Posterior cingulate gyrus (tissue), 11 donors: ENCODE data around the gene IPO9.
"Not testable (repeated sequence)": the region's sequence is repeated elsewhere in the genome, so short reads cannot be mapped to it uniquely, and the experiment has no call there.

Experiments
- DNase-seq, 10 donors: peaks; one replicate each; pipeline versions ENCODE4 v3.0.0 to v3.0.0-alpha.2; 2020 to 2021; ENCODE audit warnings: mixed read lengths in 3 of 10
- intact Hi-C: fragments of 100-400 bp; cut with DNase I; formaldehyde crosslinking; loops from one replicate; pipeline ENCODE4 v1.15.1; 2023

Gene IPO9

DNA sequence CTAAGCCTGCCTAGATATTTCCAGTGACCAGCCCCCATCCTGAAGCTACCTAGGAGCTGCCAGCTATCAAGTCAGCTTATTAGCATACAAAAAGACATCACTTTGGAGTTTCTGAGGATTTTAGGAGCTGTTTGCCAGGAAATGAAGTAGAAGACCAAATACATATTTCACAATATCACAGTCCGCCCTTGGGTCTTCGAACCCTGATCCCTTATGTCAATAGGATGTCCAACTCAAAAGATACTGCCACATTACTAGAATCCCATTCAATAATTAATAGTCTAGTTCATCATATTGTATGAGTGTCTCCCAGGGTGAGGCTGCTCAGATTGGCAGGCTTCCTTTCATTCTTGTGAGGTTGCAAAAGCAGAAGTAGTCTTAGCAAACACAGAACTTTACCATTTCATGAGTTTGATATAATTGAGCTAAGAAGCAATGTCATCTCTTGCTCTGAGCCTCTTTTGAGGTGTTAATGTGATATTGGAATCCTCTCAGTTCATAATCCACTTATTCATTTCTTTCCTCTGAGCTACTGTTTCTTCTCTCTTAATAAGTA lies 13.6 kb downstream of the IPO9 start:
- intact Hi-C loops, result no loop called here

DNA sequence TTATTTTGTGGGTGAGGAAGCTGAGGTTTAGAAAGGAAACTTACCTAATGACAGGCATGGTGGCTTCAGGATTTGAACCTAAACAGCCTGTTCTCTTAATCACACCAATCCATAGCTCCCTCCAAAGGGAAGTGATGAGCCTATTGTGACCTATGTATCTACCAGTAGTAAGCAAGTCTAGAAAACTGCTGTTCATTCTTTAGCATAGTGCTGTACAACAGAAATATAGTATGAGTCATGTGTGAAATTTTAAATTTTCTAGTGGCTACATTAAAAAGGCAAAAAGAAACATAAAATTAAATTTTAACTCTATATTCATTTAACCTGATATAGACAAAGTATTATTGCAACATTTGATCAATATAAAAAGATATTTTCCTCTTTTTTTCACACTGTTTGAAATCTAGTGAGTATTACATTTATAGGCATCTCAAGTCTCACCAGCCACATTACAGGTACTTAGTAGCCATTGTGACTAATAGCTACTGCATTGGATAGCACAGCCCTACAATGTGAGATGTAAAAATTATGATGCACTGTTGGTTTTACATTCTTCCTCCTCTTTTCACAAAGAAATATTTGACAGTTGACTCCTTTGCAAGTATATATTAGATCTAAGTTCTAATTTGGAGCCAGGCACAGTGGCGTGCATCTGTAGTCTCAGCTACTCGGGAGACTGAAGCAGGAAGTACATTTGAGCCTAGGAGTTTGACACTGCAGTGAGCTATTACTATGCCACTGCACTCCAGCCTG lies 16.6 kb downstream of the IPO9 start:
- intact Hi-C loops, result no loop called here
- no peak for DNase-seq

More for the DNA sequence above, 13.6 kb downstream of the IPO9 start:
- DNase-seq, result no peak

DNA sequence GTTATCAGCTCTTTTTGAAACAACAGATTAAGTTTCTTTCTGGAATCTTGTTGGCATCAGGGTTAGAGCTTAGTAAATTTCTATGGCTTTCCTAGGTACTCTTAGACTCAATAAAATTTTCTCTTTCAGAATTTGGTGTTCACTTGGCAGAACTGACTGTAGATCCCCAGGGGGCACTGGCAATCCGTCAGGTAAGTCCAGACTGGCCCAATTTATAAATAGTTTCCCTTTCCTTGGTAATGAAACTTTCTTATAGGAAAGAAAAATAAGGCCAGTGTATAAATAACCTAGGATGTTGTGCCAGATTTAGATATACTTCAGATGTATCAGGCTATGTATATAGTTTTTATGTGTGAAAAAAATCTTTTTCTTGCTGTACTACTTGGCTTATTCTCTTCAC lies 18.2 kb downstream of the IPO9 start:
- no peak for DNase-seq
- intact Hi-C loops, result no loop called here

DNA sequence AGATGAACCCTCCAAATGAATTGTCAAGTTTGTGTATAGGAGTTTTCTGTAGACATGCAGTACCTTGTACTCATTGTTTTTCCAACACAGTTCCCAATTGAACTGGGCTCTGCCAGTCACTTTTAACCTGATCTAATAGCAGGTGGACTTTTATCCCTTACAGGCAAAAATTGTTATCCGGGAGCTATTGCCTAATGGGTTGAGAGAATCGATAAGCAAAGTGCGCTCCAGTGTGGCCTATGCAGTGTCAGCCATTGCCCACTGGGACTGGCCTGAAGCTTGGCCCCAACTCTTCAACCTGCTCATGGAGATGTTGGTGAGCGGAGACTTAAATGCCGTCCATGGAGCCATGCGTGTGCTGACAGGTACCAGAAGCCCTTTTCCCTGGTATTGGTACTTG lies 19.3 kb downstream of the IPO9 start:
- no peak for DNase-seq

DNA sequence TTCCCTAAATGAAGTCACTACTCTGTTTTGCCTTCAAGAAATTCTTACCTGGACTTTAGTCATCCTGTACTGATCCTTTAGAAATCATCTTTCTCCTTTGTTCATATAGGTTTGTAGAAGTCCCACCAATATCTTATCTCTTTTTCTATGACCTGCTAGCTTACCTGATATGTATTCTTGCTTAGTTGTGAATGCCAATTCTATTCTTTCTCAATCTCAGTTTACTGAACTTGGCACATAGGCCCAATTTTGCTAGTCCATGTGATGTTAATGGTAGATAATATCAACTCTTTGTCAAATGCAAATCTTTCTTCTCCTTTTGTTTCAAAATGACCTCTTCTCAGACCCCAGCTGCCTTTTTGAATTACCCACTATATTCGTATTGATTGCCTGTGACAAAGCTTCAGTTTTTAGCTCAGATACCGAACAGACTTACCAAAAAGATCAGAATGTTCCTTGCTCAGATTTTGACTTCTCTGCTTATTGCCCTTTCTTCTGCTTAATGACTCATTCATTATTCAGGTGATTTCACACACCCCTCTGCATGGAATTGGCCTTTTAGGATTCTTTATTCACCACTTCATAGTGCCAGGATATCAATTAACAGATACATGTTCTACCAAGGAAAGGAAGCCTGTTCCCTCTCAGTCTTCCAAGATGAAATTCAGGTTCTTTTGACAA lies 20.6 kb downstream of the IPO9 start:
- no peak for DNase-seq
- intact Hi-C loops, result no loop called here

More for the DNA sequence above, 19.3 kb downstream of the IPO9 start:
- intact Hi-C loops, result no loop called here

DNA sequence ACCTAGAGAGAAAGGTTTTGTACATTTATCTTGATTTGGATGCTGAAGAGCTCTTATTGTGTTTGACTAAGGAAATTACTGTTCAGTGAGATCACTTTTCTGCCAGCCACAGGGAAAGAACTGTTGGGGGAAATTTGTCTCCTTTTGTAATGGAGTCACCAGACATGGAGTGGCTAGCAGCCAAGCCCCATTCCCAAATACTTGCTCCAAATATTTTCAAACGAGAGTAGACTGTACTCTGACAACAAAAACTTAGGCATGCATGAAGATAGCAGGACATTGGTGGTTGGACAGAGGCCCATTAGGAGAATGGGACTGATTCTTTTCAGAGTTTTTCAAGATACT lies 21.1 kb downstream of the IPO9 start:
- DNase-seq, result no peak
- intact Hi-C loops, result no loop called here

DNA sequence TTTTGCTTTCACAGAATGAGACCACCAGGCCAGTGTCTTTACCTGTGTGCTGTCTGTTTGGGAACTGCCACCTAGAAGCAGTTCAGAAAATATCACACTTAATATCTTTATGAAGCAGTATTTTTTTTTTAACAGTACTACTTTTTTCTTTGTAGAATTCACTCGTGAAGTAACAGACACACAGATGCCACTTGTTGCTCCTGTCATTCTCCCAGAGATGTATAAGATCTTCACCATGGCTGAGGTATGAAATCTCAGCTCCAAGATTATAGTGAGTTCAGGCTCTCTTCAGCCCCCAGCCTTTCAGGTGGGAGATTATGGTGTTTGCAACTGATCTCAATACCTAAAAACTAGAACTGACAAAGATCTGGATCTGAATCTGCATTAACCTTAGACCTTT lies 23.0 kb downstream of the IPO9 start:
- DNase-seq, result no peak
- intact Hi-C loops, result no loop called here

DNA sequence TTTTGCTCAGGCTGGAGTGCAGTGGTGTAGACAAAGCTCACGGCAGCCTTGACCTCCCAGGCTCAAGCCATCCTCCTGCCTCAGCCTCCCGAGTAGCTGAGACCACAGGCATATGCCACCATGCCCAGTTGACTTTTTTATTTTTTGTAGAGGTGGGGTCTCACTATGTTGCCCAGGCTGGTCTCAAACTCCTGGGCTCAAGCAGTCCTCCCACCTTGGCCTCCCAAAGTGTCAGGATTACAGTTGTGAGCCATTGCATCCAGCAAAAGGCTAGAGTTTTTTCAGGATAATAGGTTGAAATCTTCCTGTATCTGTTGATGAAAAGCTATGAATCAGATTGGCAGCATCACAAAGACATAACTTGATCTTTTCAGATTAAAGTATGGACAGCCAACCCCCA lies 27.8 kb downstream of the IPO9 start:
- intact Hi-C loops, DNase-seq: not testable (repeated sequence)

DNA sequence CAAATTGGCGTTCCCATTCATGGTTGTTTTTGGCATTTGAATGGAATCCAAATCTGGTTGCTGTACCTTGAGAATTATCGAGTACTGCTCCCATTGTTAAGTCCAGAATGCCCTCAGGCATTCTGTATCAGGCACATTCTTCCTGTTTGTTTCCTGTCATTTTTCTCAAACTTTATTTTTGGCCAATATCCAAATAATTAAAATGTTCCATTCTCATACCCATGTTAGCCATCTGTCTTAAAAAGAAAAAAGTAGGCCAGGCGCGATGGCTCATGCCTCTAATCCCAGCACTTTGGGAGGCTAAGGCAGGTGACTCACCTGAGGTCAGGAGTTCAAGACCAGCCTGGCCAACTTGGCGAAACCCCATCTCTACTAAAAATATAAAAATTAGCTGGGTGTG lies 30.5 kb downstream of the IPO9 start:
- no peak for DNase-seq
- intact Hi-C loops, result no loop called here

DNA sequence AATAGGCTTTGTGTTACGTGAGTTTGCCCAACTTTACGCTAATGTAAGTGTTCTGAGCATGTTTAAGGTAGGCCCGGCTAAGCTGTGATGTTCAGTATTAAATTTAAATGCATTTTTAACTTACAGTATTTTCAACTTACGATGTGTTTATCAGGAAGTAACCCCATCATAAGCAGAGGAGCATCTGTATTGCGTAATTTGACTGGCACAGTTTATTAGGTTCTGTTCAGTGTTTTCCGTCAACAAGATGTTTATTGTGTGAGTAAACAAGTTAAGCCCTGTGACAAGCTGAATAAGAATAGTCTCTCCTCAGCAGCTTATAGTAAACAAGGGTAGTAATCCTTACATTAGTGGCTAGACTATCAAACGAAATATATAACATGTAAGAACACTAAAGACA lies 32.5 kb downstream of the IPO9 start:
- DNase-seq, result no peak
- intact Hi-C loops, result no loop called here

DNA sequence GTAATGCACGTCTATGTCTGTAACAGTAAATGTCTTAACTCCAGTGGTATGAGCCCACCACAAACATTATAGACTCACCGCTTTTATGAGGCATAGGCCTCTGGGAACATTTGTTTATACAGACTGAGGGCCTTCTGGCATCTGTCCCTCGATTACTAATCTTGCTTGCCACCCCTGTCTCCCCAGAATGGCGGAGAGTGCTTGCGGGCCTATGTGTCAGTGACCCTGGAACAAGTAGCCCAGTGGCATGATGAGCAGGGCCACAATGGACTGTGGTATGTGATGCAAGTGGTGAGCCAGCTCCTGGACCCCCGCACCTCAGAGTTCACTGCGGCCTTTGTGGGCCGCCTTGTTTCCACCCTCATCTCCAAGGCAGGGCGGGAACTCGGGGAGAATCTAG lies 41.4 kb downstream of the IPO9 start:
- peak in 1 of 10 donors; percentile 61 for DNase-seq
- intact Hi-C loops, result no loop called here

DNA sequence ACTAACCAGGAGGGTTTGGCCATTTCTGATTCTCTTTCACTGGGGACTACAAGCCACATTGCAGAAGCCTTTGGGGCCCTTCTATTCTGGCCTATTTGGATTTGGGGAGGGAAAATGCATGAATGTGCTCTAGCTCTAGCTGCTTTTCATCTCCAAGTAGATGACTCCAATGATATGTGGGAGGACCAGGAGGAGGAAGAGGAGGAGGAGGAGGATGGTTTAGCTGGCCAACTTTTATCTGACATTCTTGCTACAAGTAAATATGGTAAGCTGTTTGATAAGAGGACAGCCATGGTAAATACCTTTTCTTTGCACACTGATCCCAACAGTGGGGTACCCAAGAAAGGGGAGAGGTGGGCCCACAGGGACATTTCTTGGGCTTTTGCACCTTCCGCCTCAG lies 45.7 kb downstream of the IPO9 start:
- intact Hi-C loops, result loop anchor here (5.0 kb wide), 1 partner anchor 42 kb away; no protein-coding TSS in a partner anchor
- DNase-seq, result no peak

DNA sequence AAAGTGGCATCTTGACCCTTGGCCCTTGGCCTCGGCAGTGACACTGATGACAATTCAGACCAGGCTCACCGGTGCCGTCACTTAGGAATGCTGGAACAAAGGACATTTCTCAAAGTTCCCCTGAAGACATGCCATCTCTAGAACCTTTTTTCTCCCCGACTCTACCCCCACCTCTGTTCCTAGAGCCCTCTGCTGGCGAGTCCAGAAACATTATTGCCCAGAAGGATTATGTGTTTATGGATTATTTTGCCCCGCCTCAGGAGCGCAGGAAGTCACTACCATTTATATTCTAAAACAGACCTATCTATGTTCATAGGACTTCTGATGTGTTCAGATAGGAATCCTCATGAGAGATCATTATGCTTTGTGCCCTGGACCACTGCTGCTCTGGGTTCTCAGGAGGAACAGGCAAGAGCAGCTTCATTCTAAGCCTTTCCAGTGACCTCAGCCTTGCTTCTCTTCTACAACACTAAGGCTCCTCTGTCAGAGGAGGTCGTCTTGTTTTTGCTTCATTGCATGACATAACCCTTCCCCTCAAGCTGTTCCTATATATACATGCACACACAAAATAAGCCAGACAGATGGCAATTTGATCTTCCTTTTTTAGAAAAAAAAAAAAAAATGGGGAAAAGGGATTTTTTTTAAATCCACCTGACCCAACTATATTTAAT lies 47.3 kb downstream of the IPO9 start:
- intact Hi-C loops, result loop anchor here (5.0 kb wide), 1 partner anchor 44 kb away; no protein-coding TSS in a partner anchor

DNA sequence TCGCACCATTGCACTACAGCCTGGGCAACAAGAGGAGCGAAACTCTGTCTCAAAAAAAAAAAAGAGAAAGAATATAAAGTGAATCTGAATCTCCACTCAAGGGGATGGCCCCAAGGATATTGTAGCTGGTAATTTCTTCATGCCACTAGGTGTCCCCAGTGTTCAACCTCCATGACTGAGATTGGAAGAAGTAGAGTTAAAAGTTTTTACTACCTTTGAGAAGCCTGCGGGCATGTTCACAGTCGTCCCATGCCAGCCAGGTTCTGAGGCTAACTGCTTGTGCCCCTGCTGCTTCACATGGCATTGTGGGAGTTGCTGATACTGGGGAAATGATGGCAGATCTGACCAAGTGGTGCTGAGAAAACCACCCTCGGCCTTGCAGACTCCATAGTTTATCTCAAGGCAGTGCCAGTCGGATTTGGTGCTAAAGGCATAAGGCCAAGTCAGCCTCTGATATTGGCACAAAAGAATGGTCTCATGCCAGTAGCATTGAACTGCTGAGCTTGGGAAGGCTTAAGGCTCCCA lies 49.0 kb downstream of the IPO9 start:
- intact Hi-C loops, result loop anchor here (1.0 to 5.0 kb wide), 2 partner anchors 46 to 94 kb away; no protein-coding TSS in a partner anchor
- DNase-seq, result peak in 3 of 10 donors; percentile 41 to 76 (median 43)

More for the DNA sequence above, 47.3 kb downstream of the IPO9 start:
- peak in 1 of 10 donors; percentile 70 for DNase-seq

DNA sequence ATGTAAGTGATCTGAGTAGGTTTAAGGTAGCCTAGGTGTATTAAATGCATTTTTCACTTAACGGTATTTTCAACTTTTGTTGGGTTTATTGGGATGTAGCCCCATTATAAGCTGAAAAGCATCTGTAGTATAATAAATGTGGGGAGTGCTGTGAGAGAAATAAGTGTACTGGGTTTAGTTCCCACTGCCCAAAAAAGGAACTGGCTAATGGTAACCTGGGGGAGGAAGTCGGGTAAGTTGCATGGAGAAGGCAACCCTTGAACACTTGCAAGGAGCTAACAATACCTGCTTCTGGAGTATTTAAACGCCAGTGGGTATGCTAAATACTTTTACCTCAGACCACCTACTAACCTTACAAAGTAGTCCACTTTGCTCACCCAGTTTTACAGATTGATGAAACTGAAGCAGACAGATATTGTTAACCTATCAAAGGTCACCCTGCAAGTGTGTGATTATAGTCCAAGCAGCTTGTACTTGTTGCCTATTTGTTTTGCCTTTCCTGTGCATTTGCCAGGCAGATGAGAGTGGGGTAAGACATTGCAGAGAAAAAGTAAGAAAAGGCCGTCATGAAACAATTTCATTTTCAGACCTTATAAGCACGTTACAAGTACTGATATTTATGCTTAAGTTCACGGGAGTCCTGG lies 52.1 kb downstream of the IPO9 start:
- no peak for DNase-seq
- intact Hi-C loops, result no loop called here

DNA sequence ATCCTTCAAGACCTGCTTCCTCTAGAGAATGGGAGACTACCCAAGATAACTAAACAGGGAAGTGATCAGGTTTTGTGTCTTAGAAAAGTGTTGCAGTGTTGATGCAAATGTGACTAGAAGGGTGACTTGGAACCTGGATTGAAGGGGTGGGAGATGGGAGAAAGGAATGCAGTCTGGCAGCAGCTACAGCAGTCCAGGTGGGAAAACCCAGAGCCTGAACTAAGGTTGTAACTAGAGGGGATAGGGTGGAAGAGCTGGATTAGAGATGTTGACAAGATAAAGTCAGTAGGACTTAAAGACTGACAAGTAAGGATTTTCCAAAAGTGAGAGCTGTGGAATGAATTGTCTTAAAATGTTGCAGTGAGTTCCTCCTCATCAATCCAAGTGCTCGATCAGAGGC lies 52.7 kb downstream of the IPO9 start:
- intact Hi-C loops, result no loop called here
- DNase-seq, result no peak

DNA sequence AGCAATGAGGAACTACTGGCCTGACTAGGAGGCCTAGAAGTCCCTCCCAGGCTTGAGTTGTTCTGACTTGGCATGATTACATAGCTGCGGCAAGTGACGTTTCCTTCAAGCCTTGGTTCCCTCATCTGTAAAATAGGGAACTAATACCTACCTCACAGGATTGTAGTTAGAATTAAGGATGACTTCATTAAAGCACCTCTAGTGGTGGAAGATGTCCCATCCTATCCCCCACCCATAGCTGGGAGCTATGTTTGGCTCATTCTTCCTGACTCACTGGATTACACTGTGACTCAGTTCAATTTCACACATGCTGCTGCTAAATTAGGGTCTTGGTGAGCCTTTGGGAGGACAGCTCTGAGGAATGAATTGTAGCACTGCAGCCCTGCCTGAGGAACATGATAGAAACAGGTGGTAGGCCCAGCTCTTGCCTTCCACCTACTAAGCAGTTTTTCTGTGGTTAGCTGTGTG lies 53.7 kb downstream of the IPO9 start:
- peak in 2 of 10 donors; percentile 36 to 83 for DNase-seq
- intact Hi-C loops, result no loop called here

DNA sequence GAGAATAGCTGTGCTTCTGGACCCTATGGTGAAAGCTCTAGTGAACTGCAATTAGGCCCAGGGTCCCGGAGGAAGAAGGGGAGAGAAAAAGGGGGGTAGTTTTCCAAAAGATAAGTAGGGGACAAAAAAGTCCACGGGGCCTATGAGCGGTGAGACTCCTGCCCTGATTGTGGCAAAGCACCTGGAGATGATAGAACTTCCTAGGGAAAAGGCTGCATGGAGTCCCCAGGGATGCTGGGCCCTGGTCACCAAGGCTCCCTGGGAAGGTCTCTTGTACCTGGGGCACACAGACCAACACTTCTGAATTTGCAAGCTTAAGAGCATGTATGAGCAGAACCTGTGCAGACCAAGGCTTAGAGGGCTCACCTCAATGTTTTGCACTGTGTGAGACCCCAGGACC lies 54.3 kb downstream of the IPO9 start:
- intact Hi-C loops, result no loop called here
- DNase-seq, result peak in 1 of 10 donors; percentile 43

DNA sequence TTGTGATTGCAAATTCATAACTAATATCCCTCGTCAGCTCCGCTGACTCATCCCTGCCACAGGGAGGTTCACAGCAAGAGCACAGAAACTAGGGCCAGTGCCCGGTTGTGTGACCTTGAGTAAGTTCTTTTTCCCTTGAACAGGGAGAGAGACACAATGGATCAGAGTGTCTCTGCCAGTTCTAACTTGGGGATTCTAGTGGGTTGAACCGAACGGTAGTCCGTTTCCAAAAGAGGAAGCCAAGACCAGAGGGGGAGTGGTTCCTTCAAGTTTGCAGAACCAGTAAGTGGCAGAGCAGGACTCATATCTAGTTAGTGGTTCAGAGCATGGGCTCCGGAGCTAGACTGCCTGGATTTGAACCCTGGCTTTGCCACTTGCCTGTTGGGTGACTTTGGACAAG lies 54.8 kb downstream of the IPO9 start:
- intact Hi-C loops, result no loop called here
- DNase-seq, result peak in 1 of 10 donors; percentile 61

DNA sequence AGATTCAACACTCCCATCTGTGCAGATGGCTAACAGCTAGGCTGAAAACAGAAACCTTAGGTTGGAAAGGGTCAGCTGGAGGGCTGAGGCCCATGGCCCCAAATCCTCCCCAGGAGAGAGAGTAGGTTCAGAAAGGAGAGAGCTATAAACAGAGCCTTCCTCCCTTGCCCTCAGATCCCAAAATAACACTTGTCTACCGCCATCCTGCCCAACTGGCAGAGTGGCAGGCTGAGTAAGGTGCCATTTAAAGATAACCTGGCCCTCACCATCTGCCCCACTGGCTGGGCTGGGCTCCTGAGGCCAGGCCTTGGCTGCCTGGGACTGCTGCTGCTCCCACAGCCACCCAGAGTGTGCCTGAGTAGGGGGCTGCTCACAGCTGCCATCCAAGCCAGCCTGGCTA lies 55.5 kb downstream of the IPO9 start:
- intact Hi-C loops, result no loop called here
- peak in 1 of 10 donors; percentile 52 for DNase-seq
